Activated T-cell treated with anti-CD3 and anti-CD28 coated beads for 4 hours (primary cell): Measurements from ENCODE around the gene OR4D5.

ENCODE experiments used
- DNase-seq: peaks from one replicate; pipeline ENCODE4 v3.0.0-alpha.2; 2020

Gene OR4D5

GRCh38 chr11:123939317-123939716 lies at the start of gene OR4D5:
TSS of gene OR4D5 (plus strand) at chr11:123939617. CDS start at chr11:123939617, 0 bp downstream.
- DNase-seq, result no peak

DNA sequence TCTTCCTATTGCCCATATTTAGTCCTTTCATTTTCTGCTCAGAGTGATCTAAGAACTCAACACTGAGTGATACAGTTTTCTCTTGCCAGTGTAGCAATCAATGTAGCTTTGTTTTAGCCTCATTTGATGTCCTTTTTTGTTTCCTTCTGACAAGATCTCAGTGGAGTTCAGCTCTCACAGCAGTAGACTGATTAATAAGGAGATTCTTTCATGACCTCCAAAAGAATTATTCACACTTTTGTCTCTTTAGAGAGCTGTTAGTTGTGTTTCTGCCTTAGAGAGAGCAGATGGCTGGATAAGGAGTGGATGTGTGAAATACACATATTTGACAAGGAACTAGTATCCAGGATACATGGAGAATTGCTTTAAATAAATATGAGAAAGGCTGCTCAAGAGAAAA lies 47.4 kb upstream of the OR4D5 start:
- no peak for DNase-seq

DNA sequence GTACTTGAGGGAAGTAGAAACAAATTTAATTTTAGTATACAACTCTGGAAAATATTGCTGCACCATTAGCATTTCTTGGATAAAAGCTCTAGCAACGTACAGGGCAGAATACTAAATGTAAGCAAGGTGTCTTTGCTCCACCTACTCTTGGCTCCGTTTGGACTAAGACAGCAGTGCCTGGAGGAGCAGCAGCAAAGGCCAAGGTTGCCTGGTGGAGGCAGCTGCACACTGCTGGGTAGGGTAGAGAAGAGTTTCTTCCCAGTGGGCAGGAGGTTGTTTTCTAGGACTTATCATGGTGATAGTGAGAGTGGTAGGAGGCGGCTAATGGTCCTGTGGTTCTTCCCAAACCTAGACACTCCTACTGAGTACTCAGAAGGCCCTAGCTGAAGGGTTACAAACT lies 39.6 kb upstream of the OR4D5 start:
- no peak for DNase-seq

DNA sequence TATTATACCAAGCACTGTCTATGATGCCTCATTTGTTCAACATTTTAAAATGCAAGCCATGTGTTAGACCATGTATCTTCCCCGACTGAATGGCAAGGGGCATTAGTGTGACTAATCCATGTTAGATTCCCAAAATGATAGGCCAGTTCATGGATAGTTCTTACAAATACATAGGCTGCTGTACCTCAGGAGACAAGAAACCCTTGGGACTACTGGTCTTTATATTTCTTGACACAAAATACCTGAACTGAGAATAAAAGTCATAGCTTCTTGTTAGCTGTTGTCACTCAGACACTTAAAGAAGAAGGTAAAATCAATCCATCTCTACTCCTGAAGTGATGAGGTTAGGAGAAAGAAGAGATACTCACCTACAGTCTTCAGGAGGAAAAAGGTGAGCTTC lies 37.5 kb upstream of the OR4D5 start, which contains the start of gene OR8D4:
Gene OR8D4, plus strand, starts transcription at position 301 of the 400 bp plus-strand sequence. CDS start 4,265 bp downstream, outside the sequence.
- no peak for DNase-seq

DNA sequence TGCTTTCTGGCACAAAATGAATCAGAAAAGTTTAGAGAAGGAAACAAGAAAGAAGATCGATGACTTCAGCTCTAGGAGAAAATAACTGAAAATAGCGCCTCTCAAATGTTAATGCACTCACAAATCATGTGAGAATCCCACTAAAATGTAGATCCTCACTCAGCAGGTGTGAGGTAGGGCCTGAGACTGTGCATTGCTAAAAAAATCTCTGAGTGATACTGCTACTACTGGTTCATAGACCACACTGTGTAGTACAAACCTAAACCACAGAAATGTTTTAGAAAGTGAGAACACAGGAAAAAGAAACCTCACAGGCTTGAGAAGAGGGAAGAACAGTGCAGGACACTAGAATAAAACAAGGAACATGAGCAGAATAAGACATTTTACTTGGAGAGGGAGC lies 35.5 kb upstream of the OR4D5 start:
- no peak for DNase-seq

DNA sequence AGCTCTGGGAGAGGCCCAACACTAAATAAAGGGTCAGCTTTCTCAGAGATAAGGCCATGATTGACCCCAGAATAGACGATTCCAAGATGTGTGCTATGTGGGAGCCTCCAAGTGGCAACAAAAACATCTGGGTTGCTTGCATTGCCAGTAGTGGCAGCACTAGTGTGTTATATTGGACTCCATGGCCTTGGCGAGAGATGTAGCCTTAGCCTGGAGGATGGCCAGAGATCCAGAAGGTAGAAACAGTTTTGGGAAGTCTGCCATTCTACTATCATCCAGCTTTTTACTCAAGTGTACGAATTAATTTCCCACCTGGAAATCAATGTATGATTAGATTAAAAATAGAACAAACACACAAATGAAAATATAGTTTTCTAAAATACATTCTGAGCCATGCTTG lies 34.5 kb upstream of the OR4D5 start:
- no peak for DNase-seq

DNA sequence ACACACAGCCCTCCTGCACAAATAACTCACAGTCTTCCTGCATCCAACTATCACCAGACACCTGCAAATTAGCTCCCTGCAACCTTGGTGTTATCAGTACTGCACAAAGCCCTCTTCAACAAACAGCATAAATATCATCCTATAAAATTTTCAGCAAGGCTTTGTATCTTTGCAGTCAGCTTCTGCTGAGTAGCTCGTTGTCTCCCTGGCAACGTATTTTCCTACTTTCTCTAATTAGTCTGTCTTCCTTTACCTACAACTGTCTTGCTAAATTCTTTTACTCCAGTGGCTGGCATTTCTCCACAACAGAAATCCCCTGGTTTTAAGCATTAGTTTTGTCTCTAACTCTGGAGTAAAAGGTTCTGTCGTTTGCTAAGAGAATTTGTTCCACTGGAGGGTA lies 33.6 kb upstream of the OR4D5 start:
- no peak for DNase-seq

DNA sequence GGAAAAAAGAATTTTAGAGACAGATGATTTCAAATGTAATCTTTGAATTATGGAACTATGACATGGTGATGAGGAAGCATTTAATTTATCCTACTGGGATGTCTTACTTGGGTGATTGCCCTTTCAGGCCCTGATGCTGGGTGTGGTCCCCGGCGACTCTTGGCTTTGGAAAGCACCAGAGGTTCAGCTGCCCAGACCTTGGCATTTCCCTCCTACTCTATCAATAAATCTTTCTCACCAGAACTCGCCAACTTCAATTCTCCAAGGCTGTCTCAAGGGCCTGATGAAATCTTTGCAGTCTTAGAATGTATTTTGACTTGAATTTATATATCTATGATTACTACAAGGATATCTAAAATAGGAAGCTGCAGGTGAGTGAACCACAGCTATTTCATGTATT lies 18.5 kb upstream of the OR4D5 start:
- DNase-seq, result no peak

DNA sequence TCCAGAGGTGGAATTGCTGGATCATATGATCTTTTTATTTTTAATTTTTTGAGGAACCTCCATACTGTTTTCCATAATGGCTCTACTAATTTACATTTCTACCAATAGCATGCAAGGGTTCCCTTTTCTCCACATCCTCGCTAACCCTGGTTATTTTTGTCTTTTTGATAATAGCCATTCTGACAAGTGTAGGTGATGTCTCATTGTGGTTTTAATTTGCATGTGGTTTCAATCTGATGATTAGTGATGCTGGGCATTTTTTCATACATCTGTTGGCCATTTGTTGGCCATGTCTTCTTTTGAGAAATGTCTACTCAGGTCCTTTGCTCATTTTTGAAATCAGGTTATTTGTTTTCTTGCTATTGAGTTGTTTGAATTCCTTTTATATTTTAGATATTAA lies 15.4 kb upstream of the OR4D5 start:
- DNase-seq, result no peak

DNA sequence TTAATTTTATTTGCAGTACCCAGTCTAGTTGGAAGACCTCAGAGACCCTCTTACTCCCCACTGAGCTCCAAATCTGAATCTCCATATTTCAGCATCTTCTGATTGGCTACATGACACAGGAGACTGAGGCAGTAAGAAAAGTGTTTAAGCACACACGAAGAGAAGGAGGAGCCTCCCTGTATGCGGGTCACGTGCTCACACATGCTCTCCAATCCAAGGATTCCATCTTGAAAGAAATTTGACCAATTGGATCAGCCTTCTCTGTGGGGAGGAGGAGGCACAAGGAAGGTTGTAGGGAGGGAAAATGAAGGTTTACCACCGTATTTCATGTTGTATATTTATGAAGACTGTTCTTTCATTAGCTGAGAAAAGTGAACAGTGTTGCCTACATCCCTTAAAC lies 3.0 kb downstream of the OR4D5 start:
- no peak for DNase-seq

DNA sequence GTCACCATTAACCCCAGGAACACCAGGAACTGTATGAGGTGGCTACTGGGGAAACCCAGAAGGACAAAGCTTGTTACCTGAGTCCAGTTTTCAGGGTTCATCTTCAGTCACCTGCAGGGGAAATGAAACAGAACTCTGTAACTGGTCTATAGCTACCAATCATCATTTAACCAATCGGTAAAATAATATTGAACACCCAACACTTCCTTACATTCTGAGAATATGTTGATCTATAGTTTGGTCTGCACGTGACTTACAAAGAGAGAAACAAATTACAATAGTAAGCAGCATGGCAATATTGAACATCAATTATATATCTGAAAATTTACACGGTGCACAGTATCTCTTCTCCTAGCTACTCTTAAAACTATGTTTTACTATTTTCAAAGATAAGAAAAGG lies 4.3 kb downstream of the OR4D5 start, which contains the start of gene OR6T1:
Gene OR6T1, minus strand, starts transcription at position 101 of the 400 bp plus-strand sequence. Its CDS starts 0 bp downstream, at position 101.
- no peak for DNase-seq

DNA sequence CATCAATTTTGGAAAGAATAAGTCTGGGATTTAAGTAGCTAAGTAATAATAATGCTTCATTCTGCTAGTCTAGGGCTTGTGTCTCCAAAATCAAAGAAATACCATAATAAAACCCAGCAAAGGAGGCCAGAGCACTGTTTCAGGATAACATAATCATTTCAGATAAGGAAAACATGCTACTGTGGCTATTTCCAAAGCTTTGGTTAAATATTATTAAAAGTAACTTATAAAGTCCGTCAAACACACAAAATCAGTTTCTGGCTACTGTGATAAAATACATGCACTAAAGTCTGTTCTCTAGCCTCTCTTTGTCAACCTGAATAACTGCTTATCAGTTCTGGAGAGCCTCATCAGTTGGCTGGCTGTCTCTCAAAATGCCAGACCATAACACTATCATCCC lies 5.7 kb downstream of the OR4D5 start:
- DNase-seq, result no peak

DNA sequence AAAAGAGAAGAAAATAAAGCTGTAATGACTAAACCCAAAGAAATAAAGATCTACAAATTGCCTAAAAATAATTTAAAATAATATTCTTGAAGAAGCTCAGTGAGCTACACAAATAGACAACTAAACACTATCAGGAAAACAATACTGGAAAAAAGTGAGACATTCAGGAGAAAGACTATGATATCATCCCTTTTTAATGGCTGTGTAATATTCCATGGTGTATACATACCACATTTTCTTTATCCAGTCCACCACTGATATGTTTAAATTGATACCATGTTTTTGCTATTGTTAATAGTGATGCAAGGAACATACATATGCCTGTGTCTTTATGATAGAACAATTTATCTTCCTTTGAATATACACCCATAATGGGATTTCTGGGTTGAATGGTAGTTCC lies 17.3 kb downstream of the OR4D5 start:
- no peak for DNase-seq

DNA sequence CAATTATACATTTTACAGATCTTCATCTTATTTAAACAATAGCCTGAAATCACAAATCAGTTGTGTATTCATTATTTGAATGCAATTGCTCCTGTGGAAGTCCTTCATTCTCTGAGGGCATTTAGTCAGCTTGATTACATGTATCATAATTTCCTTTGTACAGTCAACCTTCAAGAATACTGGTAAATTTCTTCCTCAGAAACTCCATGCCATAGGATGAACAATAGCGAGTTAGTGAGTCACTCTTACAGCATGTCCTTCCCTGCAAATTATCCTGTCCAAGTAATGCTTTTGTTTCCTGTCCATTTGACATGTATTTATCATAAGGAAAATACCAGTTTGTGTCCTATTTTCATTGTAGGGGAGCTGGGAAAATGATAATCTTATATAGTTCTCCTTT lies 34.4 kb downstream of the OR4D5 start:
- DNase-seq, result no peak

DNA sequence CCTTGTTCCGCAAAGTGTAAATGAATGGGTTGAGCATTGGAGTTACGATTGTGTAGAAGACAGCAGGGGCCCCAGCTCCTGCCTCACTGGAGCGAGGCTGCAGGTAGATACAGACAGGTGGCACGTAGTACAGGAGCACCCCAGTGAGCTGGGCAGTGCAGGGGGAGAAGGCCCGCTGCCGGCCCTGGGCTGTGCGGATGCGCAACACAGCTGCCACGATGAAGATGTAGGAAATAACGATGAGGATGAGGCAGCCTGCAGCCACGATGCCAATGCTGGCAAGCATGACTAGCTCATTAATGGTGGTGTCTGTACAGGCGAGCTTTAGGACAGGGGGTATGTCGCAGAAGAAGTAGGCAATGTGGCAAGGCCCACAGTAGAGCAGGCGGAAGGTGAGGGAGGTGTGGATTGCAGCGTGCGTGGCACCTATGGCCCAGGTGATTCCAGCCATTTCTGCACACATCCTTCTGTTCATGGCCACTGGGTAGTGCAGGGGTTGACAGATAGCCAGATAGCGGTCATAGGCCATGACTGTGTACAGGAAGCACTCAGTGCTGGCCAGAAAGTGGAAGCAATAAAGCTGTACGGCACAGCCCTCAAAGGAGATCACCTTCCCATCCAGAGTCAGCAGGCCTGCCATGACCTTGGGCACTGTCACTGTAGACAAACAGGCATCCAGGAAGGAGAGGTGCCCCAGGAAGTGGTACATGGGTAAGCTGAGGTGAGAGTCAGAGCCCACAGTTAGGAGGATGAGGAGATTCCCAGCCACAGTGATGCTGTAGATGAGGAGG lies 37.5 kb downstream of the OR4D5 start:
- no peak for DNase-seq

DNA sequence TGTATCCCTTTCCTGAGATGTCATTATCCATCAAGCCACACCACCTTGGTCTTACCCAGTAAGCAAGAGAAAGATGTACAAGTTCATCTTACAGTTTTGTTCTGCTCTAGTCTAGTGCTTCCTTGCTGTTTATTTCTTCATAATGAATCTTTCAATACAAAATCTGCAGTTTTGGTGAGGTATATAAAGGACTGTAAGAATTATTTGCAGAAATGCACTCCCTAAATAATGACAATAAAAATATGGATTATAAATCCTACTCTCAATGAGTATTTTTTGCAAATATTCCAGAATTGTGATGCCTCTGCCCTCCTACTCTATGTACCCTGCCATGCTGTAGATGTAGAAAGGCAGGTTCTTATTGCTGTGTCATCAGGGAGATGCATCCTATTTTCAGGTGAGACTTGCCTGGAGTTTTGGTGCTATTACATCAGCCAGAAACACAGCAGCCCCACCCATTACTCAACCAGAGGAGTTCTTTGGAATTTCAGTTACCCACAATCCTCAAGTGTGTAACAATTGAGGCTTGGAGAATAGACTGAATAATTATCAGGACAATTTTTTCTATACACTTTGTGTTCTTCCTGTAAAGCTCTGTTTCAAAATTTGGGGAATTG lies 38.4 kb downstream of the OR4D5 start, which contains the start of gene OR10S1:
Gene OR10S1, minus strand, starts transcription at position 51 of the 617 bp plus-strand sequence. CDS start 117 bp downstream, outside the sequence.
- no peak for DNase-seq

DNA sequence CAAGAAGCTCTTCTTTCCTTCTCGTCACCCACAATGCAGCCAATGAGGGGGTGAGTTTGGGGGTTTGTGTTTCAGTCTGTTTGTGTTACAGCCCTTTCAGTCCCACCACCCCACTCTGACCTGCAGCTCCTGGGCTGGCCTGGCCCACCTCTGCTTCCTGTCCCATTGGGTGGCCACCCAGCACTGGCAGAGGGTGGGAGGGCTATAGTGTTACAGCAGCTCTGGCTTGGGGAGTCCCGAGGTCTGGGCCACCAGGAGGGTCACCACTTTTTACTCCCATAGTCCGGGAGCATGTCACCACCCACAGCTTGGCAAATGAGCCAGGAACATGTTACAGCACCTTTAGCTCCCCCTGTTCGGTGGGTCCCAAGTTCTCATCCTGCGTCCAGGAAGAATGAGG lies 39.9 kb downstream of the OR4D5 start:
- DNase-seq, result no peak
